ENCODE results near the gene HECTD2. TPM values are rescaled to one million over a fixed set of nuclear protein-coding genes. Genes with fewer than 3 reads are reported as not detected.

HECTD2 gene
- total and polyA plus RNA-seq, 9 of the 15 experiments (the other 6 are each of a cell fraction or from before 2014, with no cell fraction given): 1.3 to 5.9 (median 3.9) TPM

DNA sequence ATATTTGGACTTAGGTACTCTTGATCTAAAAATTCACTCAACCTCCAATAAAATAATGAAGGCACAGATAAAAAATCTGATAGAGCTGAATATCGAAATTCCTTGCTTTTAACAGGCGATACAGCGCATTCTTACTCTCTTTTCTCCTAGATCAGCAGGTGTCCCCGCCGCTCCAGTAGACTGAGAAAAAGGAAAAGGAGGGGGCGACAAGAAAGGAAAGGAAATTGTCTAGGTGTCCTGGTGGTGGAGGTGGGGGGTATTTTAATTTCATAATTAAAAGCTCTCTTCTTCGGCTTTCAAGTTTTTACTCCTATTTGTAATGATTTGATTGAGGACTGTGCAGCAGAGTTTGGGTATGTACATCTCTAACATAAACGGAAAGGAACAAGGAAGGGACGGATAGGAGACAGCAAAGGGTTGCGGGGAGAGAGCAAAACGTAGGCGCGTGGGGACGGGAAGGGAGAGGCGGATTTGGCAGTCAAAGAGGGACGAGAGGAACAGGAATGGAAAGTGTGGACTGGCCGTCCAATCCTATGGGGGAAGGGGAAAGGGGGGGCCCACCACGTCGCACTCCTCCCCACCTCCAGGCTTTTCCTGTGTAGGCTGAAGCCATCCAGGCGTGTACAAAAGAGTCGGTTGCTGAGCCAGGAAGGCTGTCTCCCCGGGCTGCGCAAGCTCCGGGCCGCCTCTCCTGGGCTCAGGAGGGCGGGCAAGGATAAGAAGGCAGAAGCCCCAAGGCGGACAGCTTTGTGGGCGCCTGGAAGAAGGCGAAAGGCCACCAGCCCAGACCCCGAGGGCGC lies 875 bp upstream of the HECTD2 start:
- FAIRE-seq: peak; percentile 51
- TF ChIP-seq ZKSCAN1 (IDR thresholded peaks at IDR 0.05; ENCODE audit: low read depth, low read length): no peak
- TF ChIP-seq KLF6 (CRISPR knock-in tag; IDR thresholded peaks at IDR 0.05; ENCODE audit: borderline replicate concordance): no peak
- TF ChIP-seq RFX5 (IDR thresholded peaks at IDR 0.05; ENCODE audit: low read depth, low read length): no peak
- no peak for TF ChIP-seq MEF2A (IDR thresholded peaks at IDR 0.05; ENCODE audit: control insufficient read depth, low read depth, low read length)
- no peak for TF ChIP-seq TEAD1 (CRISPR knock-in tag; IDR thresholded peaks at IDR 0.05)
- TF ChIP-seq NCOA1 (IDR thresholded peaks at IDR 0.05; ENCODE audit: low read depth): no peak
- no peak for TF ChIP-seq ZFPM2 (CRISPR knock-in tag; IDR thresholded peaks at IDR 0.05)
- TF ChIP-seq WHSC1 (IDR thresholded peaks at IDR 0.05; ENCODE audit: low read length): no peak
- no peak for TF ChIP-seq CBFB (CRISPR knock-in tag; IDR thresholded peaks at IDR 0.05)
- no peak for TF ChIP-seq NFE2 (IDR thresholded peaks at IDR 0.05; ENCODE audit: low read depth)
- TF ChIP-seq CREM (IDR thresholded peaks at IDR 0.05; ENCODE audit: low read depth): peak; percentile 37
- no peak for TF ChIP-seq STAG1 (CRISPR knock-in tag; IDR thresholded peaks at IDR 0.05; ENCODE audit: borderline replicate concordance)
- no peak for TF ChIP-seq PHF20 (IDR thresholded peaks at IDR 0.05; ENCODE audit: partially characterized antibody)
- no peak for TF ChIP-seq SP2 (IDR thresholded peaks at IDR 0.05; ENCODE audit: extremely low read depth, low read depth, low read length, poor library complexity, severe bottlenecking)
- TF ChIP-seq, protein P1, sequence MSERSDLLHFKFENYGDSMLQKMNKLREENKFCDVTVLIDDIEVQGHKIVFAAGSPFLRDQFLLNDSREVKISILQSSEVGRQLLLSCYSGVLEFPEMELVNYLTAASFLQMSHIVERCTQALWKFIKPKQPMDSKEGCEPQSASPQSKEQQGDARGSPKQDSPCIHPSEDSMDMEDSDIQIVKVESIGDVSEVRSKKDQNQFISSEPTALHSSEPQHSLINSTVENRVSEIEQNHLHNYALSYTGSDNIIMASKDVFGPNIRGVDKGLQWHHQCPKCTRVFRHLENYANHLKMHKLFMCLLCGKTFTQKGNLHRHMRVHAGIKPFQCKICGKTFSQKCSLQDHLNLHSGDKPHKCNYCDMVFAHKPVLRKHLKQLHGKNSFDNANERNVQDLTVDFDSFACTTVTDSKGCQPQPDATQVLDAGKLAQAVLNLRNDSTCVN (CRISPR knock-in tag; IDR thresholded peaks at IDR 0.05): 0 out of 2 replicates have a peak, but pooled peaks have one; percentile 75
- no peak for TF ChIP-seq ZNF212 (CRISPR knock-in tag; IDR thresholded peaks at IDR 0.05)
- no peak for TF ChIP-seq CREBBP (IDR thresholded peaks at IDR 0.05; ENCODE audit: low read depth, low read length)
- TF ChIP-seq ZNF561 (CRISPR knock-in tag; conservative IDR thresholded peaks at IDR 0.05): no peak
- TF ChIP-seq ATF4 (CRISPR knock-in tag; IDR thresholded peaks at IDR 0.05): no peak
- TF ChIP-seq ZBTB7A (IDR thresholded peaks at IDR 0.05; ENCODE audit: borderline replicate concordance, control insufficient read depth, low read depth, low read length): no peak; the same call in 1 of the 2 replicates
- TF ChIP-seq IFI16 (CRISPR knock-in tag; IDR thresholded peaks at IDR 0.05): no peak
- TF ChIP-seq ZNF347 (CRISPR knock-in tag; IDR thresholded peaks at IDR 0.05; ENCODE audit: low read depth): no peak
- TF ChIP-seq TAF15 (IDR thresholded peaks at IDR 0.05; ENCODE audit: low read depth, low read length): no peak

More for the DNA sequence above, 875 bp upstream of the HECTD2 start:
- intact Hi-C loops (cut with micrococcal nuclease) (loop anchor here (5.0 kb wide), 1 partner anchor 228 kb away; no protein-coding TSS in a partner anchor), in situ Hi-C loops (cut with MboI) (no loop called here)
- no peaks in the 10 kb centered on the region for H3K9me3 ChIP-seq (replicated peaks; ENCODE audit: control insufficient read depth, insufficient read depth, low read depth, low read length)
- peak overlapping the region; percentile 98 to 100 for H3K9ac ChIP-seq (ENCODE audit: insufficient read depth in 1 of 2, low read depth in 2 of 2, low read length in 2 of 2)
- peaks cover 0 to 9% of the 10 kb centered on the region in 2 experiments; a peak in 4 of 5 replicates for H3K4me1 ChIP-seq (replicated peaks in 1 of 2; ENCODE audit: control insufficient read depth in 2 of 2, insufficient read depth in 2 of 2, low read length in 2 of 2)
- H3K27ac ChIP-seq (ENCODE audit: extremely low read depth, low read depth, low read length): peak overlapping the region; percentile 97
- H3K4me2 ChIP-seq (ENCODE audit: insufficient read depth, low read length): peak overlapping the region; percentile 88
- WGBS (ENCODE audit: insufficient coverage, low coverage, missing lambda C conversion rate): 2% methylated on average over 24 of the region's 31 CpGs
- peak overlapping the region; percentile 74 for H3K4me3 ChIP-seq
- DNase-seq (ENCODE audit: extremely low read depth in 1 of 4, low spot score in 3 of 4) (peak; percentile 27 to 60 (median 42)), ATAC-seq (peak; percentile 79)
- H3K36me3 ChIP-seq (ENCODE audit: control insufficient read depth, insufficient read depth, low read length): no peaks in the 10 kb centered on the region
- no peaks in the 10 kb centered on the region for H3K9me1 ChIP-seq (ENCODE audit: control insufficient read depth, insufficient read depth, low read length)
- BruUV-seq (replicated peaks): TSS peak; percentile 79
- CTCF ChIA-PET (ENCODE audit: low intra/inter-chr PET ratio): interaction anchor here (1.9 kb wide), 1 partner anchor 20 kb away, joined by 9 read pairs; no protein-coding TSS in a partner anchor
- no peaks in the 10 kb centered on the region for H4K20me1 ChIP-seq (replicated peaks; ENCODE audit: control insufficient read depth, insufficient read depth, low read length)
- POLR2A ChIA-PET: no interaction called here
- H3K79me2 ChIP-seq (ENCODE audit: control insufficient read depth, insufficient read depth, low read length): peaks cover 18% of the 10 kb centered on the region
- no peaks in the 10 kb centered on the region for H3K27me3 ChIP-seq (ENCODE audit: control insufficient read depth in 2 of 2, insufficient read depth in 2 of 2, low read length in 2 of 2)
- peak overlapping the region; percentile 98 for H2AFZ ChIP-seq (ENCODE audit: low read depth, low read length)

Measured in K562 (cell line).